Measurements from ENCODE around the gene AUP1.

Gene AUP1

DNA sequence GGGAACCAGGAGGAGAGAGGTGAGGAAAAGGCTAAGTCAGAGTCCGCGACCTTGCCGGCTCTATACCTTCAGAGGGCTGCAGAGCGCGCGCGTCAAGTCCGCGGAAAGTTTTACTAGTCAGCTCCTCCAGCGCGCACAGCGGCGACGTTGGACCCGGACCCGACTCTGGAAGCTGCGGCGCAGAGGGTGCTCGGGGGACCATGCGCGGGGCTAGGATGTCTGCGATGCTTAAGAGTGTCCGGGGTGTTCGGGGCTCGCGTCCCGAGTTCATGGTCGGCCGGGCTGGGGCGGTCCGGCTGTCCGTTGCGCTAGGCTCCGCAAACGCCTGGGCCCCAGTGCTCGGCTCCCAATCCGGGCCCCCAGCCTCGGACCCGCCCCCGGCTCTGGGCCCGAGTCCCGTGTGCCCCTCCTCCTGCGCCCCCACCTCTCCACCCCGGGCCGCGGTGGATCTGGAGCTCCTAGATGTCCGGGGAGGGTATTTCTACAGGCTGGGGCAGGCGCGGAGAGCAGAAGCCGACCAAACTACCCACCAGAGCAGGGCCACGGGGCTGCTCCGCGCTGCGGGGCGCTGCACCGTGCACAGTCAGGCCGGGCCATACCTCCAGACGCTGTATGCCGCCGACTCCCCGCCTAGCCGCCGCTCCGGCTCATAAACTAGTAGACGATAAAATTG, 30.1 kb downstream of the AUP1 start, which contains the start of gene LBX2:
LBX2 (minus strand) TSS at position 337 of the 673 bp plus-strand sequence; CDS start at position 271, 66 bp downstream.
- no peak within 1 kb of the TSS for H3K4me2 ChIP-seq (ENCODE audit: low read length)
- no peak within 1 kb of the TSS for H3K4me3 ChIP-seq (ENCODE audit: low read length)
- no peaks in the 10 kb centered on the region for H3K36me3 ChIP-seq (replicated peaks; ENCODE audit: low read depth, low read length)
- no peaks in the 10 kb centered on the region for H3K79me2 ChIP-seq (ENCODE audit: low read length)
- H3K9me3 ChIP-seq (ENCODE audit: insufficient read depth, low read length) = no peaks in the 10 kb centered on the region
- H3K4me1 ChIP-seq (ENCODE audit: low read length) = peaks cover 4% of the 10 kb centered on the region; the same call in 1 of the 2 replicates
- no peak within 1 kb of the TSS for H3K27ac ChIP-seq (ENCODE audit: low read length)
- H2AFZ ChIP-seq (ENCODE audit: low read depth, low read length) = no peak within 1 kb of the TSS
- H3K9ac ChIP-seq (ENCODE audit: low read length) = no peak within 1 kb of the TSS
- no peaks in the 10 kb centered on the region for H3K27me3 ChIP-seq (ENCODE audit: low read depth, low read length)
- no peak for TF ChIP-seq EZH2phosphoT487 (IDR thresholded peaks at IDR 0.05; ENCODE audit: low read depth)
- TF ChIP-seq, protein P1, sequence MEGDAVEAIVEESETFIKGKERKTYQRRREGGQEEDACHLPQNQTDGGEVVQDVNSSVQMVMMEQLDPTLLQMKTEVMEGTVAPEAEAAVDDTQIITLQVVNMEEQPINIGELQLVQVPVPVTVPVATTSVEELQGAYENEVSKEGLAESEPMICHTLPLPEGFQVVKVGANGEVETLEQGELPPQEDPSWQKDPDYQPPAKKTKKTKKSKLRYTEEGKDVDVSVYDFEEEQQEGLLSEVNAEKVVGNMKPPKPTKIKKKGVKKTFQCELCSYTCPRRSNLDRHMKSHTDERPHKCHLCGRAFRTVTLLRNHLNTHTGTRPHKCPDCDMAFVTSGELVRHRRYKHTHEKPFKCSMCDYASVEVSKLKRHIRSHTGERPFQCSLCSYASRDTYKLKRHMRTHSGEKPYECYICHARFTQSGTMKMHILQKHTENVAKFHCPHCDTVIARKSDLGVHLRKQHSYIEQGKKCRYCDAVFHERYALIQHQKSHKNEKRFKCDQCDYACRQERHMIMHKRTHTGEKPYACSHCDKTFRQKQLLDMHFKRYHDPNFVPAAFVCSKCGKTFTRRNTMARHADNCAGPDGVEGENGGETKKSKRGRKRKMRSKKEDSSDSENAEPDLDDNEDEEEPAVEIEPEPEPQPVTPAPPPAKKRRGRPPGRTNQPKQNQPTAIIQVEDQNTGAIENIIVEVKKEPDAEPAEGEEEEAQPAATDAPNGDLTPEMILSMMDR (IDR thresholded peaks at IDR 0.05; ENCODE audit: low read depth, low read length) = no peak
- no peaks in the 10 kb centered on the region for H4K20me1 ChIP-seq (ENCODE audit: insufficient read depth, low read length)

DNA sequence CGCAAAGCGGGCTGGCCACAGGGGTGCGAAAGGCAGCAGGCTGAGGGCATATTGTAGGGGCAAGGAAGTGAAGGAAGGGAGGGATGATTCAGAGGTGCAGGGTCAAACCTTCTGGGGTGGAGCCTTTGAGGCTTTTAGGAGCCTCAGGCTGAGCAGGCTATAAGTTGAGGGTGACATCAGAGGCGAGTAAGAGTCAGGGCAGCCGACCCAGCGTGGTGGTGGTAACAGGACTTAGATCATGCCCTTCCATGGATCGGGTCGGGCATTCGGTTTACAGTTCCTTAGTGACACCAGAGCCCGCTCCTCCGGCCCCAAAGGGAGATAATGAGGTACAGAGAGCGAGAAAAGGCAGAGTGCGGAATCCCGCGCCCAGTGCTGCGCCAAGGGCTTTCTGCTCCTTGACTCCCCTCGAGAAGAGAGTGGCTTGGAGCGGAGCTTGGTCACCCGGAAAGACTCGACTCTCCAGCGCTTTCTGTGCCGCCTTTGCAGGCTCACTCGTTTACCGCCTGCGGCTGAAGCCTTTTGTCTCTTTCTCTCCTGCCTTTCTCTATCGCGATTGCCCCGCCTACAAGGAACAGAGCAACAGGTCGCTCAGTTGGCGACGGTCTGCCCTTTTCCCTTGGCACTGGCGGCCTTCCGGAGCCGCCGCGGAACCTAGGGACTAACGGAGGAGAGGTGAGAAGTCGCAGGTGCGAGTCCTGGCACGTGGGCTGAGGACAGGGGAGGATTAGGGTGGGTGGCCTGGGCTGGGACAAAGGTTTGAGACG, 30.8 kb downstream of the AUP1 start:
- no peak overlapping the region for H3K9ac ChIP-seq (ENCODE audit: low read length)
- no peaks in the 10 kb centered on the region for H3K36me3 ChIP-seq (replicated peaks; ENCODE audit: low read depth, low read length)
- H3K27ac ChIP-seq (ENCODE audit: low read length) = no peak overlapping the region
- H3K79me2 ChIP-seq (ENCODE audit: low read length) = no peaks in the 10 kb centered on the region
- H3K9me3 ChIP-seq (ENCODE audit: insufficient read depth, low read length) = no peaks in the 10 kb centered on the region
- H4K20me1 ChIP-seq (ENCODE audit: insufficient read depth, low read length) = no peaks in the 10 kb centered on the region
- H3K27me3 ChIP-seq (ENCODE audit: low read depth, low read length) = no peaks in the 10 kb centered on the region
- H3K4me1 ChIP-seq (ENCODE audit: low read length) = peaks cover 4% of the 10 kb centered on the region; the same call in 1 of the 2 replicates
- H3K4me2 ChIP-seq (ENCODE audit: low read length) = no peak overlapping the region
- TF ChIP-seq EZH2phosphoT487 (IDR thresholded peaks at IDR 0.05; ENCODE audit: low read depth) = no peak
- TF ChIP-seq, protein P1 (IDR thresholded peaks at IDR 0.05; ENCODE audit: low read depth, low read length) = no peak
- H3K4me3 ChIP-seq (ENCODE audit: low read length) = no peak overlapping the region
- no peak overlapping the region for H2AFZ ChIP-seq (ENCODE audit: low read depth, low read length)

DNA sequence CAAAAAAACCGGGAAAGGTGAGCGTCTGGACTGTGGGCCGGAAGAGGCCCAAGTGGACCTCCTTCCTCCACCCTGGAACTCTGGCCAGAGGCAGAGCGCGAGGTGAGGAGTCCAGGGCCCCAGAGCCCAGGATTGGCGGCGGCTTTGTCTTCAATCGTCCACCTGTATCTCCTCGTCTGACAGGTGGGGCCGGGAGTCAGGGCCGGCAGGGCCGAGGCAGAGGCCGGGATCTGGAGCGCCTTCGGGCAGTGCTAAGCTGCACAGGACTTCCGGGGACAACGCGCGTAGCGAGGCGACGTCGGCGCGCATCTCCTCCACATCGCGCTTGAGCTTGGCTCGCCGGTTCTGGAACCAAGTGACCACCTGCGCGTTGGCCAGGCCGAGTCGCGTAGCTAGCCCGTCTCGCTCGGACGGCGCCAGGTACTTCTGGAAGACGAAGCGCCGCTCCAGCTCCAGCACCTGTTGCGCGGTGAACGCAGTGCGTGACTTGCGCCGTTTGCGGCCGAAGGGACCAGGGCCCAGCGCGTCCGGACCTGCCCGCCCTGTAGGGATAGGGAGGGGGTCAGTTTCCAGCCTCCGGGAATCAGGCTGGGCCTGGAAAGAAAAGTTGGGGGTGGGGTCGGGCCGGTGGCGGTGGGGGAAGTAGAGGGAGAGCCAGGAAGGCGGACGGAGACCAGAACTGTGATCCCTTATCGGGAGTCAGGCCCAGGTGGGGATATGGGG, 31.6 kb downstream of the AUP1 start:
- H3K36me3 ChIP-seq (replicated peaks; ENCODE audit: low read depth, low read length) = peaks cover 4% of the 10 kb centered on the region
- H3K27ac ChIP-seq (ENCODE audit: low read length) = no peak overlapping the region
- H3K4me3 ChIP-seq (ENCODE audit: low read length) = no peak overlapping the region
- no peaks in the 10 kb centered on the region for H3K9me3 ChIP-seq (ENCODE audit: insufficient read depth, low read length)
- H3K4me2 ChIP-seq (ENCODE audit: low read length) = no peak overlapping the region
- TF ChIP-seq, protein P1 (IDR thresholded peaks at IDR 0.05; ENCODE audit: low read depth, low read length) = no peak
- no peak for TF ChIP-seq EZH2phosphoT487 (IDR thresholded peaks at IDR 0.05; ENCODE audit: low read depth)
- no peak overlapping the region for H3K9ac ChIP-seq (ENCODE audit: low read length)
- no peaks in the 10 kb centered on the region for H3K27me3 ChIP-seq (ENCODE audit: low read depth, low read length)
- H3K4me1 ChIP-seq (ENCODE audit: low read length) = no peaks in the 10 kb centered on the region
- no peak overlapping the region for H2AFZ ChIP-seq (ENCODE audit: low read depth, low read length)
- H3K79me2 ChIP-seq (ENCODE audit: low read length) = no peaks in the 10 kb centered on the region
- H4K20me1 ChIP-seq (ENCODE audit: insufficient read depth, low read length) = no peaks in the 10 kb centered on the region
